Gastroesophageal sphincter (tissue), 4 donors: ENCODE results near the gene RAB3B. TPM values are rescaled to one million over a fixed set of nuclear protein-coding genes. Genes with fewer than 3 reads are reported as not detected.

ENCODE experiments used
- ATAC-seq: fragments of 150-250 bp; one replicate; pipeline ENCODE4 v1.9.1; 2016; ENCODE audit warnings: mild to moderate bottlenecking, moderate library complexity
- H3K27ac ChIP-seq, 4 donors: fragments of 200-600 bp; sonication (generic) in 3 of 4; 1 replicate in 3 of 4; 2 replicates in 1 of 4; pipeline ENCODE4 v1.5.1; 2016 to 2019
- H3K27me3 ChIP-seq: fragments of 200-600 bp; sonication (generic); one replicate; pipeline ENCODE4 v1.5.1; 2019
- H3K36me3 ChIP-seq, 2 donors: fragments of 200-600 bp; sonication (generic); one replicate each; pipeline ENCODE4 v1.5.1; 2019; ENCODE audit warnings: control low read depth in 1 of 2
- H3K4me1 ChIP-seq, 3 donors: fragments of 200-600 bp; sonication (generic); 1 replicate in 2 of 3; 2 replicates in 1 of 3; pipeline ENCODE4 v1.5.1; 2016 to 2019; ENCODE audit warnings: control low read depth in 2 of 3
- H3K4me3 ChIP-seq, 2 donors: fragments of 200-600 bp; sonication (generic); one replicate each; pipeline ENCODE4 v1.5.1; 2019; ENCODE audit warnings: mild to moderate bottlenecking in 1 of 2, moderate library complexity in 1 of 2
- H3K9me3 ChIP-seq, 3 donors: fragments of 200-600 bp; sonication (generic); one replicate each; pipeline ENCODE4 v1.5.1; 2017 to 2019; ENCODE audit warnings: control low read depth in 2 of 3
- CTCF ChIP-seq, 4 experiments: fragments of 200-600 bp in 2 of 4; fragments of 450-650 bp in 2 of 4; sonication (generic) in 1 of 4; IDR thresholded peaks; one replicate each; pipeline ENCODE4 v1.5.1; 2017 to 2019; ENCODE audit warnings: antibody characterized with exemption in 4 of 4, mild to moderate bottlenecking in 2 of 4, moderate library complexity in 2 of 4
- EP300 ChIP-seq: sonication (generic); formaldehyde crosslinking; IDR thresholded peaks from one replicate; pipeline ENCODE4 v1.6.1; 2017; ENCODE audit warnings: antibody characterized with exemption, mild to moderate bottlenecking
- POLR2A ChIP-seq, 2 donors: fragments of 450-650 bp; IDR thresholded peaks; one replicate each; pipeline ENCODE4 v1.6.1; 2017; ENCODE audit warnings: antibody characterized with exemption in 2 of 2, mild to moderate bottlenecking in 2 of 2, moderate library complexity in 1 of 2
- POLR2AphosphoS5 ChIP-seq: sonication (generic); formaldehyde crosslinking; IDR thresholded peaks from one replicate; pipeline ENCODE4 v1.6.1; 2017; ENCODE audit warnings: antibody characterized with exemption
- WGBS, 2 donors: methylation state at CpG; one replicate each; pipeline ENCODE4 v1.1.5; 2018; ENCODE audit warnings: low coverage in 1 of 2; 5-methylcytosine and 5-hydroxymethylcytosine counted together
- total RNA-seq, 4 donors: library from RNA; depleted of rRNA; stranded (reverse); fragments of >200 nt; gene quantifications; one replicate each; pipeline ENCODE4 v1.1.0, GENCODE V29; 2016

RAB3B gene
- total RNA-seq, 4 donors from 2014 or later, result under 0.01 to 0.81 (median 0.34) TPM

- TF ChIP-seq POLR2AphosphoS5 (no peak), POLR2A (IDR thresholded peaks at IDR 0.05) (no peak), CTCF (IDR thresholded peaks at IDR 0.05) (no peak), EP300 (no peak)
- Histone ChIP-seq H3K27ac (no peak overlapping the region), H3K27me3 (peaks cover 9% of the 10 kb centered on the region), H3K4me3 (no peak overlapping the region), H3K9me3 (no peaks in the 10 kb centered on the region), H3K4me1 (no peaks in the 10 kb centered on the region), H3K36me3 (no peaks in the 10 kb centered on the region)
- WGBS, 2 donors, result 80 to 88% methylated on average over 1 of the region's 1 CpG
- no peak for ATAC-seq
Observed at GRCh38 chr1:51933344-51933743, 57.2 kb downstream of the RAB3B start.

- Histone ChIP-seq H3K27me3 (peaks cover 18% of the 10 kb centered on the region), H3K9me3 (no peaks in the 10 kb centered on the region), H3K4me3 (no peak overlapping the region), H3K36me3 (no peaks in the 10 kb centered on the region), H3K4me1 (no peaks in the 10 kb centered on the region), H3K27ac (no peak overlapping the region)
- TF ChIP-seq EP300, result no peak
- ATAC-seq, result no peak
Observed at GRCh38 chr1:51930329-51930728, 60.2 kb downstream of the RAB3B start.

- TF ChIP-seq EP300, result no peak
- TF ChIP-seq CTCF (IDR thresholded peaks at IDR 0.05), result no peak
- no peak for TF ChIP-seq POLR2A (IDR thresholded peaks at IDR 0.05)
- TF ChIP-seq POLR2AphosphoS5, result no peak
- Histone ChIP-seq H3K9me3 (no peaks in the 10 kb centered on the region), H3K4me1 (no peaks in the 10 kb centered on the region), H3K36me3 (no peaks in the 10 kb centered on the region), H3K27ac (no peak overlapping the region), H3K4me3 (no peak overlapping the region), H3K27me3 (peaks cover 26% of the 10 kb centered on the region)
- 83% methylated on average over 1 of the region's 1 CpG; no CpG with 5 or more reads in 1 of the 2 donors for WGBS, 2 donors
- no peak for ATAC-seq
Observed at GRCh38 chr1:51928896-51929295, 61.6 kb downstream of the RAB3B start.

DNA sequence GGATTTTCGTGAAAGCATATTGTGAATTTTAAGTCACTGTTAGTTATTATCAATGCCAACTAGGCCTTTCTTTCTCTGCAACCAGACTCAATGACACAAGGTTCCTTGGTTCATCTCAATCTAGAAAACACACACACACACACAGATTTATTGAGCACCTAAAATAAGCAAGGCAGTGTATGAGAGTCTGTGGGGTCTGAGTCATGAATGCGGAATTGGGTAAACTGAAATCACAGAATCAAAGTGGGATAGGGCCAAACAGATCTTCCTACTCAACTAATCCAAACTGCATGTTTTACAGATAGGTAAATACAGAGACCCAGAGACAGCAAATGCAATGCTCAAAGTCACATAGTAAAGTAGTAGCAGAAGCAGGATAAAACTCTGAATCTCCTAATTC lies 63.5 kb downstream of the RAB3B start:
- TF ChIP-seq CTCF (IDR thresholded peaks at IDR 0.05), result no peak
- no peak overlapping the region for H3K27ac ChIP-seq
- no peak for ATAC-seq
- no peaks in the 10 kb centered on the region for H3K36me3 ChIP-seq
- H3K9me3 ChIP-seq, result no peaks in the 10 kb centered on the region
- H3K4me3 ChIP-seq, result no peak overlapping the region
- H3K27me3 ChIP-seq, result peaks cover 45% of the 10 kb centered on the region
- no peaks in the 10 kb centered on the region for H3K4me1 ChIP-seq
- WGBS, 2 donors, result 86 to 87% methylated on average over 2 of the region's 2 CpGs

GRCh38 chr1:51926171-51926812 lies 64.2 kb downstream of the RAB3B start:
- Histone ChIP-seq H3K4me1 (no peaks in the 10 kb centered on the region), H3K27me3 (peaks cover 51% of the 10 kb centered on the region), H3K4me3 (no peak overlapping the region), H3K27ac (no peak overlapping the region), H3K9me3 (no peaks in the 10 kb centered on the region), H3K36me3 (no peaks in the 10 kb centered on the region)
- TF ChIP-seq EP300 (no peak), POLR2AphosphoS5 (no peak), POLR2A (IDR thresholded peaks at IDR 0.05) (no peak), CTCF (IDR thresholded peaks at IDR 0.05) (no peak)
- 54 to 71% methylated on average over 1 to 5 of the region's 5 CpGs for WGBS, 2 donors
- ATAC-seq, result no peak
